Choroid plexus epithelial cell (primary cell): Measurements from ENCODE around the gene NALCN.

Source experiments
- DNase-seq: peaks from one replicate; pipeline ENCODE4 v3.0.0-alpha.2; 2010; ENCODE audit warnings: low read depth
- H3K4me3 ChIP-seq: 2 replicates; pipeline ENCODE4 v1.5.1; 2011; ENCODE audit warnings: low read depth, mild to moderate bottlenecking, control low read depth, low read length, moderate library complexity
- TF ChIP-seq, protein P1 (sequence below): conservative IDR thresholded peaks from 2 replicates; pipeline ENCODE4 v1.5.1; 2011; ENCODE audit warnings: low read depth, mild to moderate bottlenecking, control low read depth, inconsistent platforms, low read length, moderate library complexity

NALCN gene

GRCh38 chr13:101401196-101401595, 15.1 kb downstream of the NALCN start:
- DNase-seq = no peak
- no peak overlapping the region for H3K4me3 ChIP-seq
- TF ChIP-seq, protein P1, sequence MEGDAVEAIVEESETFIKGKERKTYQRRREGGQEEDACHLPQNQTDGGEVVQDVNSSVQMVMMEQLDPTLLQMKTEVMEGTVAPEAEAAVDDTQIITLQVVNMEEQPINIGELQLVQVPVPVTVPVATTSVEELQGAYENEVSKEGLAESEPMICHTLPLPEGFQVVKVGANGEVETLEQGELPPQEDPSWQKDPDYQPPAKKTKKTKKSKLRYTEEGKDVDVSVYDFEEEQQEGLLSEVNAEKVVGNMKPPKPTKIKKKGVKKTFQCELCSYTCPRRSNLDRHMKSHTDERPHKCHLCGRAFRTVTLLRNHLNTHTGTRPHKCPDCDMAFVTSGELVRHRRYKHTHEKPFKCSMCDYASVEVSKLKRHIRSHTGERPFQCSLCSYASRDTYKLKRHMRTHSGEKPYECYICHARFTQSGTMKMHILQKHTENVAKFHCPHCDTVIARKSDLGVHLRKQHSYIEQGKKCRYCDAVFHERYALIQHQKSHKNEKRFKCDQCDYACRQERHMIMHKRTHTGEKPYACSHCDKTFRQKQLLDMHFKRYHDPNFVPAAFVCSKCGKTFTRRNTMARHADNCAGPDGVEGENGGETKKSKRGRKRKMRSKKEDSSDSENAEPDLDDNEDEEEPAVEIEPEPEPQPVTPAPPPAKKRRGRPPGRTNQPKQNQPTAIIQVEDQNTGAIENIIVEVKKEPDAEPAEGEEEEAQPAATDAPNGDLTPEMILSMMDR = no peak

DNA sequence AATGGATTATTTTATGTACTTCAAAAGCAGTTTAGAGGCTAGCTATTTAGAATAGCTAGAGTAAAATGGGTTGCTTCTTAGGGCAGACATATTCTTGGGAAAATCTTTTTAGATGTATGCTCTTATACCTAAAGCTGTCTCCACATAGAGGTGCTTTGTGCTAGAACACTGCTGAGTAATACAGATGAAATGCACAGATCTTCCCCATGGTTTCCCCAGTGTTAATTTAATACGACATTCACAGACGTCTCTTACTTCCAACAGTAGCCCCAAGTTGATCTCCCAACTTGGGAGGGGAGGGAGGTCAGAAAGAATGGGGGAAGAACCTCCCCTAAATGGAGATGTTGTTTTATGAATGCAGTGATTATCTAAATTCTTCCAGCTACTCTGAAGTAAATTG, 16.9 kb downstream of the NALCN start:
- DNase-seq = peak; percentile 42
- TF ChIP-seq, protein P1 = no peak
- H3K4me3 ChIP-seq = no peak overlapping the region

GRCh38 chr13:101398920-101399319, 17.4 kb downstream of the NALCN start:
- TF ChIP-seq, protein P1 = no peak
- DNase-seq = peak; percentile 44
- no peak overlapping the region for H3K4me3 ChIP-seq

- TF ChIP-seq, protein P1 = no peak
- no peak overlapping the region for H3K4me3 ChIP-seq
- DNase-seq = peak; percentile 29
These were observed 18.1 kb downstream of the NALCN start for GRCh38 chr13:101398191-101398590.

DNA sequence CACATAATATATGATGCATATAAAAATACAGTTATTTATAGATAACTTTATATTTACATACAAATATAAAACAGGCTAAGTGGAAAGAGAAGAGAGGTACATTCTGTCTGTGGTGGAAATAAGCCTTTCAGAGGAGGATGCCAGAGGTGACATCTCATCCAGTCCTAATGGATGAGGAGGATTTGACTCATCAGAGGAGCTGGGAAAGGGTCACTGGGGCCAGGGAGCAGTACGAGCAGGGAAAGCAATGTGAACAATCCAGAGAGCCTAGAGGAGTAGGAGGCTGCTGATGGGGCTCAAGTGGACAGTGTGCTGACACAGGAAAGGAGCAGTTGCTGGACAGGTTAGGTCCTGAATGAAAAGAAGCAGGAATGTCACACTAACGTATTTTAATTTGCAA, 18.6 kb downstream of the NALCN start:
- peak; percentile 55 for DNase-seq
- no peak overlapping the region for H3K4me3 ChIP-seq
- TF ChIP-seq, protein P1 = no peak

DNA sequence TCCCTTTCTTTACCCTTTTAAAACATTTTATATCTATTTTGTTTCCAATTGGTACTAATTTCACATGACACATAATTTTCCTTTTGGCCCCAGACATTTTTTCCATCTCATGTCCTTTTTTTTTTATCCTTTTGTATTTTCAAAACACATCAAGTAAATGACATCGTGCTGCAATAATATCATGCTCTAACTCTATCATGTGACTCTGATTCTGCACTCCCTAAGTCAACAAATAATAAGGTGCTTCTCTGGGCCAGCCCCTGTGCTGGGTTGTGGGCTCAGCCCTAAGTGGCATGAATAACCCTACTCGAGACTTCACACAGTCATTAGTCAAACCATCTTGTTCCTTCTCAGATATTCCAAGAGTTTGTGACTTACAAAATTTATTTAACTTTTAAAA, 21.7 kb downstream of the NALCN start:
- TF ChIP-seq, protein P1 = no peak
- DNase-seq = no peak
- H3K4me3 ChIP-seq = no peak overlapping the region

DNA sequence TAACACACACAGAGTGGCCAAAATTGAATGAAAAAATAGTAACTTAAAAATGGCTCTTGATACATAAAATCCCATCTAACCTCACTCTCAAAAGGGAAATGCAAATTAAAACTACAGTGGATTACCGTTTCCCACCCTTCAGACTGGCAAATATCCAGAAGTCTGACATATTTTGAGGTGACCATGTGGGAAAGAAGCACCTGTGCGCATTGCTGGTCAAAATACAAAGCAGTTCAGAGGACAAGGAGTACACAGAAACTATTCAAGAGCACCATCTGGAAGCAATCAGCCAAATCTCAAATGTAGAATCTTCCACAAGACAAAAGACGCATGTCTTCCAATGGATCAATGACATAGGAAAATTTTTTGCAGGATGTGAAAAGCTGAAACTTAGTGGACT, 23.2 kb downstream of the NALCN start:
- TF ChIP-seq, protein P1 = no peak
- no peak overlapping the region for H3K4me3 ChIP-seq
- no peak for DNase-seq
